ENCODE measurements around the gene SSR3.

- TF ChIP-seq, protein P1, sequence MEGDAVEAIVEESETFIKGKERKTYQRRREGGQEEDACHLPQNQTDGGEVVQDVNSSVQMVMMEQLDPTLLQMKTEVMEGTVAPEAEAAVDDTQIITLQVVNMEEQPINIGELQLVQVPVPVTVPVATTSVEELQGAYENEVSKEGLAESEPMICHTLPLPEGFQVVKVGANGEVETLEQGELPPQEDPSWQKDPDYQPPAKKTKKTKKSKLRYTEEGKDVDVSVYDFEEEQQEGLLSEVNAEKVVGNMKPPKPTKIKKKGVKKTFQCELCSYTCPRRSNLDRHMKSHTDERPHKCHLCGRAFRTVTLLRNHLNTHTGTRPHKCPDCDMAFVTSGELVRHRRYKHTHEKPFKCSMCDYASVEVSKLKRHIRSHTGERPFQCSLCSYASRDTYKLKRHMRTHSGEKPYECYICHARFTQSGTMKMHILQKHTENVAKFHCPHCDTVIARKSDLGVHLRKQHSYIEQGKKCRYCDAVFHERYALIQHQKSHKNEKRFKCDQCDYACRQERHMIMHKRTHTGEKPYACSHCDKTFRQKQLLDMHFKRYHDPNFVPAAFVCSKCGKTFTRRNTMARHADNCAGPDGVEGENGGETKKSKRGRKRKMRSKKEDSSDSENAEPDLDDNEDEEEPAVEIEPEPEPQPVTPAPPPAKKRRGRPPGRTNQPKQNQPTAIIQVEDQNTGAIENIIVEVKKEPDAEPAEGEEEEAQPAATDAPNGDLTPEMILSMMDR (IDR thresholded peaks at IDR 0.05), result no peak
- no peak for TF ChIP-seq ZFX (IDR thresholded peaks at IDR 0.05; ENCODE audit: borderline replicate concordance)
Measured at GRCh38 chr3:156582532-156583183, 27.7 kb upstream of the SSR3 start.
